HG02763 (cell line): ENCODE data around the gene CDK17.

ENCODE experiments used
- ATAC-seq: cut with Tn5 transposase; IDR thresholded peaks from one replicate; pipeline ENCODE4 v1.9.1; 2021; ENCODE audit warnings: mild to moderate bottlenecking, moderate library complexity; ENCODE audit not compliant: unreplicated experiment

Gene CDK17

DNA sequence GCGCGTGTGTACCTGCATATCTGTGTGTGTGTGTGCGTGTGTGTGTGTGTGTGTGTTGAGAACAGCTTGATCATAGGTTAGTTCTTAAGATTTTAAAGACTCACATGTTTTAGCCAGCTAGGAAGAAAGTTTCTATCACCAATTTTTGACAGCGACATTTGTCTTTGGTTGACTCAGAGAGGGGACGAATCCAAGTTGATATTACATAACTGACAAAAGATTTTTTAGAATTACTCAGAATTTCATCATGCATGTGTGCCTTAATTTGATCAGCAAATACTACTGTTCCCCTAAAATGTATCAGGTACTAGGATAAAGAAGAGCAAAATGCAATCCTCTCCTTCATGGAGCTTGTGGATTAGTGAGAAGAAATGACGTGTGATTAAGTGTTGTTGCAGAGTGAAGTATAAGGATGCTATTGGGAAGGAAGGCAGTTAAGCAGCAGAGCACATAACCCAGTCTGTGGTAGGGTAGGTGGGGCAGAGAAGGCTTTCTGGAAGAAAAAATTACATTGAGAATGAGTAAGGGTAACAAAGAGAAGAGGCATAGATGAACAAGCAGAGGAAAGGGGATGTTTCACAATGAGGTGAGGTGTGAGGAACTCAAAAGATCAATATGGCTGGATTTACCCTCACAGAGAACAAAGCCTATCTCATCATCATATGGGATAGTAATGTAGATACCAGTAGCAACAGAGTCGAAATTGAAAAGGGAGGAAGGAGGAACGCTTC, 128.6 kb downstream of the CDK17 start:
- no peak for ATAC-seq

DNA sequence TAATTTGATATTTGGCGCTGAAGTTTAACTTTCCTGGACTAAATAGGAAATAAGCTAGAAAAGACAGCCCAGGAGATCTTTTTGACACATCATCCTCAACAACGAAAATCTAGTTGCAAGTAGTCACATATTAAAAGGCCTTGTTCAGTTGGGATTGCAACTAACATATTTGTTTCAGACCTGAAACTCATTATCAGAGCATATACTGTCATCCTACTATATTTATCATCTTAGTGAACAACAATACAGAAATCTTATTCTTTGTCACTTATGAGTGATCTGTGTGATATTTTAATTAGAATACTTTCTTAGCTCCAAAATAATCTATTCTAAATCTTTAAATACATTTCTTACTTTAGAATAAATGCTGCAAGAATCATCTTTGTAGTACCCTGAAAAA, 134.0 kb downstream of the CDK17 start:
- ATAC-seq = no peak

DNA sequence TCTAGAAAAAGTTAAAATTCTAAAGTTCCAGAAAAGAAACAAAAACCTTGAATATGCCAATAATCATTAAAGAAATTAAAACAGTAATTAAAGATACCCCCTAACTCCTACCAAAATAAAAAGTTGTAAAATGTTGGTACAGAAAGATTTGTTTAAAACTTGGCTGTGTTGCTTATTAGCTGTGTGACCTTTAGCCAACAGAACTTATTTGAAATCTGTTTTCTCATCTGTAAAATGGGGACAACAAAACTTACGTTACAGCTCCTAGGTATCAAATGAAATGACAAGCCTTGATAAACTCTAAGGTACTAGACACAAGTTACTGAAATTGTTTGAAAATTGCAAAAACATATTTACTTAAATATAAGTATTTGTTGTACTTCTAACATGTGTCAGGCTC, 134.4 kb downstream of the CDK17 start:
- ATAC-seq = no peak

DNA sequence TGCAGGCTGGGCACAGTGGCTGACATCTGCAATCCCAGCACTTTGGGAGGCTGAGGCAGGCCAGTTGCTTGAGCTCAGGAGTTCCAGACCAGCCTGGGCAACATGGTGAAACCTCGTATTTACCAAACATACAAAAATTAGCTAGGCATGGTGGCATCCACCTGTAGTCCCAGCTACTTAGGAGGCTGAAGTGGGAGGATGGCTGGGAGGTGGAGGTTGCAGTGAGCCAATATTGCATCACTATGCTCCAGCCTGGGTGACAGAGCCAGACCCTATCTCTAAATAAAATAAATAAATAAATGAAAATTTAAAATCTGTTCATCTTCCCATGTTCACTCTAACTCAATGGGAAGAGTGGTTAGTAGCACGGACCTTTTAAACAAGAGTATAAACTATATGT, 134.8 kb downstream of the CDK17 start:
- no peak for ATAC-seq

DNA sequence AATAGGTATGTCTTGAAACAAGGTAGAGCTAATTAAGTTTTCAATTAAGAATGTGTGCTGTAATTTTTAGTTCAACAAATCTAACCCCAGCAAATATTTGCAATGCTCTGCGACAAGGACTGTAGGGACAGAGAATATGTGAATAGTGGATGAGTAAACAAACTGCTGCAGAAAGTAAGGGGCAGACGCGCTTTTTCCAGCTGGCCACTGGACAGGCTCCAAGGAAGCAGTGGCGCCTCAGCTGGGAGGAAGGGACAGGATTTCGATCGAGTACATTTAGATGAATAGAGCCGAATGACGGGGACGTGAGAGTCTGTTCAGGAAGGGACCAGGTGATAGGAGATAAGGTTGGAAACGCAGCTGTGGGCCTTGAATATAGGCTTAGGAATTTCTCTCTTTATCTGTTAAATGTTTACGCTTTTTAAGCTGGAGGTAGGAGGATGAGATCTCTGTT, 136.8 kb downstream of the CDK17 start:
- no peak for ATAC-seq

DNA sequence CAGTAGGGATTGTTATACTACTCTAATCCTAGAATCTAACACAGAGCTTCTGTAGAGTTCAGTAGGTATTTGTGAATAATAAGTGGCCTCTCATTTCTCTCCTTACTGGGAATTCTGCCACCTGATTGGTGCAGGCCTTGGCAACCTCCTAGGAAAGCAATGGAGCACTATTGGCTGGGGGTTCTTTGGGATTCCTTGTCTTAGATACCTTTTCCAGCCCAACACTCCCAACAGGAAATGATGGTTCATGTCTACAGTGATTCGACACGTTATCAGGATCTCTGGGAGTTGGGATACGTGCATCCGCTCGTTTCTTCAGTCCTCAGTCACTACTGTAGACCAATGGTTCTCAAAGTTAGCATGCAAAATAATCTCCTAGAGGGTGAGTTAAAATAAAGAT, 138.7 kb downstream of the CDK17 start:
- no peak for ATAC-seq

DNA sequence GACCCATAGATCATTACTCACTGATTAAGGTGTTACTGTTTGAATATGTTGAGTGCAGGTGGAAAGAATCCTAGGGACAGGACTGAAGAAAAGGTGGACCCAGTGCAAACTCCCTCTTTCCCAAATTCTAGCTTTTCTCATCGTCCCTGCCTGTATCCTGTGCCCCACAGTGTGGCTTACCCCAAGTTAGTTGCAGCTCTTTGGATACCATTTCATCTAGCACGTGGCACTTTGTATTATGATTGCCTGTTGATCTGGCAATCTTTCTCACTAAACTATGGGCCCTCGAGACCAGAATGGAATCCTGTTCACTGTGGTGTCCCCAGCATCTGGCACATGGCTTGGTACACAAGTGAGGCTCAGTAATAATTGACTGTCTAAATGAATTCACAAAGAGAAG, 139.6 kb downstream of the CDK17 start:
- ATAC-seq = no peak

DNA sequence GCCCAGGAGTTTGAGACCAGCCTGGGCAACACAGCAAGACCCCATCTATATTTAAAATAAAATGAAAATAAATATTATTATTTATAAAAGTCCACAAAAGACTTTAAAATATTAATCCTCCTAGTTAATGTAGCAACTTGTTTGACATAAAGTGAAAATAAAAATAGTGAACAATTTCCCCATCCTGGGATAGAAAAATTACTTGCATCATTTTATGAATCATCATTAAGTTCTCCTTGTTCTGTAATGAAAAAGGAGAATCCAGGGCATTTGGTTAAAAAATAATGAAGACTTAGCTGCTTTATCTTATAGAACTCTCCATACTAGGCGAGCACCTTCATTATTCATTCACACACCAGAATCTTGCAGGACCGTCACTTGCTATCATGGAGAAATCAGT, 140.0 kb downstream of the CDK17 start:
- no peak for ATAC-seq

DNA sequence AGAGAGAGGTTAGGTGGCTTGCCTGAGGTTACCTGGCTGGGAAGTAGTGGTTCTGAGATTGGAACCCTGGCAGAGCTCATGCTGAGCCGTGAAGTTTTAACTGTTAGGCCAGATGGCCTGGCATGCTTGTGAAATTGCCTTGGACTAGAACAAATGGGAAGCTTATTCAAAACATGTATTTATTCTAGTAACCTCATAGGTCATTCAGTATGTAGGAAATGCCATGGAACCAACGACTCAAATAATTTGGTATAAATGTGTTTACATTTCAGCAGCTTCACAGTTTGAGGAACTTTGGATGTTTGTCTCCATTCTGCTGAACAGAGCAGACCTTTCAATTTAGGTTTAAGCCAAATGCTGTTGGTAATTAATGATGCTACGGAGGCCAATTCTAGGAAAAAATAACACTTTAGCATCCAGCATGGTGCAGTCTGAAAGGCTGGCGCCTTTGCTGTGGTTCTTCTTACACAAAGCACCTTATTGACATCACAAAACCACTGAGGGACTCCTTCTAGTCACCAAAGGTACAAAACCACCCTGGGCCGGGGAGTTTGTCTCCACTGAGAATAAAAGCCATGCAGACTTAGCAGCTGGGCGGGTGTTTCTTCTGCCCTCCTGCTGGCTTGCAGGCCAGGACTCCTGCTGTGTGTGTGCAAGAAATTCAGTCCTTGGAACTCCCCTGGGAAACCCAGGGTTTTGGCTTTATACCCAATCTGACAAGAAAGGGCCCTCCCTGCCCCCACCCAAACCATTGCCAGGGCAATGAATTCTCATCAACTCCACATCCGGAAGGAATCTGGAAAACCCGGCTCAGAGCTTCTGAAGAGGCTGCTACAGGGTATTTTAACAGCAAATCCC, 141.9 kb downstream of the CDK17 start:
- ATAC-seq = no peak

DNA sequence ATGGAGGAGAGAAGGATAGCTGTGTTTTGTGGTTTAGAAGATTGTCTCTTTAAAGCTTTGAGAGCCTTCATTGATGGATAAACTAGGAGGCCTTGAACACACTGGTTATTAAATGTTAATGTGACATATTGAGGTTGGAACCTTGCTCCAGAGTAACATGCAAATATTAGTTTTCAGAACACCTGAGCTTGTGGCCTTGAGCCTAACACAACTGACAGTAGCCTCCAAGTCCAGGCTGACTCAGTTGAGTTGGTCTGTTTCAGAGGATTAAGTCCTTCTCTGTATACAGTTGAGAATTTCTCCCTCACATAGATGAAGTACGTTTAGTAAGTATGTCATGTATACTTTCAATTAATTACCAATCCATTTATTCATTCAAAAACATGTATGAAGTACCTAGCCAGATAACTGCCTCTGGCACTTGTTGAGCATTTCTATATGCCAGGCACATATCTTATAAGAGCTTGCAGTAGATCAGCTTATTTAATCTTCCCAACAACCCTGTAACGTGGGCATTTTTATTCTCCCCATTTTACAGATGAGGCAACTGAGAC, 142.6 kb downstream of the CDK17 start:
- ATAC-seq = no peak

DNA sequence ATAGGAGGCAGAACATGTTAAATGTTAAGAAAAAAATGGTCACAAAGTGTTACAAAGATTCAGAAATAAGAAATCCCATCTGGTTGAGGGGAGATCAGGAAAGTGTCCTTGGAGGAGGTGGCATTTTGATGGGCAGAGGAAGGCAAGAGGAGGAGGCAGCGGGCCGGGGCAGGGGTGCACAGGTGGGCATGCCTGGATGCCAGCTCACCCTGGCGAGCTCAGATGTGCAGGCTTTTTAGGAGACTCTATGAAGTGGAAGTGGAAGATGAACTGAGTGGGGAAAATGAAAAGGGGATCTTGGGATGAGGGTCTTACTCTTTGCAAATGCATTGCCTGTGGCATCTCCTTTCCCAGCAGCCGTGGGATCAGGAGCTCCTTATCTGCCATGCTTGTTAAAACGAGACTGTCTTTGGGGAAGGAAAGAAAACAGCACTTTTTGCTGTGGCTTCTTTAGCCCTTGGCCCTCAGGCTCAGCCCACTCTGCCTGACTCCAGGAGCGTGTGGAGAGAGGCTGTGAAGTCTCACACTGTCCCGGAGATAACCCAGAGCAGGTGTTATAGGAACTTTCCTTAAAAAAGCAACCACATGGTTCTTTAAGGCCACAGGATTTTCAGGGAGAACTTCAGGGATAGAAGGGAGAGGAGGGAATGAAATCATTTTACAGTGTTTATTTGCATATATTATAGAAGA, 143.4 kb downstream of the CDK17 start:
- ATAC-seq = no peak

DNA sequence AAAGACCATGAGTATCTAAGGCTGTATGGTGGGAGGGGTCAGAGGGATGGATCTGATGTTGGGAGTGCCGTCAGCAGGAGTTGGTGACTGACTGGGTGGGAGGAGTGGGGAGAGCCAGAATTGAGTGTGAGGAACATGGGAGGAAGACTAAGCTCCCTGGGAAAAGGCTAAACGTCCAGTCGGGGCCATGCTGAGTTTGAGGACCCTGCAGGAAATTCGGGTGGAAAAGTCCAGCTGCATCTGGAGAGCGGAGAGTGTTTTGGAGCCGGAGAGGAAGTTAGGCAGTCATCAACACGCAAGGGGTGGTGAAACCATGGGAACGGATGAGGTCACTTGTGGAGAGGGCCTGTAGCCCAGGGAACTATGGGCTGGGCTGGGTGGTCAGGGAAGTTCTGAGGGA, 145.2 kb downstream of the CDK17 start:
- ATAC-seq = no peak

DNA sequence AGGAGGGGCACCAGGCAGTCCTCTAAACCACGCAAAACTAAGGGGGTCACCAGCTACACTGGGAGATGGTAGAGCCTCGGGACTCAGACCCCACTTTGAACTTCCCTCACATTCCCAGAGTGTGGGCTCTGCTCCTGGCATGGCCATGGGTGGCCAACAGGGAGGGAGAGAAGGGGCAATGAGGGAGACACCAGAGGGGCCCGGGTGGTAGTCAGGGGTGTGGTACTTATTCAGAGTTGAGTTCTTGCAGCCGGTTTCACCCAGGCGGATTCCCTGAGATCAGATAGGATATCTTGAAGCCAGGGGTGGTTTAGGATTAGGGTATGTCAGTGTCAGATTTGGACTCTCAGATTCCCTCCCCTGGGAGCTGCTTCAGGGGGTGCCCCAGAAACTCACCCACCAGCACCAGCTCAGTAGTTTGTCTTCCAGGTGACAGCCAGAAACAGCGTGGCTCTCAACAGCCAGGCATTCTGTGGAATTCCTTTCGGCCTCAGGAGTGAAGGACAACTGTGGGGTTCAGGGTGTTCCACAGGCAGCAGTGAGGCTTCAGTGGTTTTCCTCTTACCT, 150.0 kb downstream of the CDK17 start:
- no peak for ATAC-seq

DNA sequence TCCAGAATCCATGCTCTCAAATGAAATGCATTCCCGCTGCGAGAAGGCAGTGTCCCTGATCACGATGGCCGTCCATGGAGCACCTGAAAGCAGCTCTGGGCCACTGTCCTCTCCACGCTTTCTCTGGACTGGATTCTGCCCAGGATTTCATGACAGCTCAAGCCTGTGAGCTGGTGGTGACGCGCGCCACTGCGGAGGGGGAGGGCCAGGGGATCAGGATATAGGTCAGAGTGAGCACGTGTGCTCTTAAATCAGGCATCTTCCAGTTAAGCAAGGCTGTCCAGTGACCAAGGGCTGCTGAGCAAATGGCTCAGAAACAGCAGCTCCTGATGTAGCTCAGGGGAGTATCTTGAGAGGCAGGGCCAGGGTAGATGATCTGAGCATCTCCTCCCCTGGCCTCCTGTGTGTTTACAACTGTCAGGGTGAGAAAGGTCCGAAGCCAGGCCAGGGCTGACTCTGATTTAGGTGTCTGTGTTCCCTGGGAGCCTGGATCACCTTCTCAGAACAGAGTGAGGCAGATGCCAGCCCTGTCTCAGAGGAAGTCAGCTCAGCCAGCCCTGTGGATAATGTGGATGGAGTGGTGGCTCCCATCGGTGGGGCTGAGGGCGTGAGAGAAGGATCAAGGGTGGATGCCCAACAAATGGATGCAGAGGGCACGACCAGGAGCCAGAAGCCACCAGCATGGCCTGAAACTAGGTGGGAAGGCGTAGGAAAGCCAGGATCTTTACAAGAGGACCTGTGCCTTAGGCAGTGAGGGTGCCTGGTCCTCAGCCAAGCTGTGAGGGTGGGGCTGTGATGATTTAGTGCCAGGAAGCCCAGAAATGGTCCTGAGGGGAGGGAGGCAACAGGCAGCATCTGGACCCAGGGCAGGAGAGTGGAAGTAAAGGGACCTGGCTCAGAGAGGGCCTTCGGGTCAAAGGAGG, 150.8 kb downstream of the CDK17 start:
- no peak for ATAC-seq

DNA sequence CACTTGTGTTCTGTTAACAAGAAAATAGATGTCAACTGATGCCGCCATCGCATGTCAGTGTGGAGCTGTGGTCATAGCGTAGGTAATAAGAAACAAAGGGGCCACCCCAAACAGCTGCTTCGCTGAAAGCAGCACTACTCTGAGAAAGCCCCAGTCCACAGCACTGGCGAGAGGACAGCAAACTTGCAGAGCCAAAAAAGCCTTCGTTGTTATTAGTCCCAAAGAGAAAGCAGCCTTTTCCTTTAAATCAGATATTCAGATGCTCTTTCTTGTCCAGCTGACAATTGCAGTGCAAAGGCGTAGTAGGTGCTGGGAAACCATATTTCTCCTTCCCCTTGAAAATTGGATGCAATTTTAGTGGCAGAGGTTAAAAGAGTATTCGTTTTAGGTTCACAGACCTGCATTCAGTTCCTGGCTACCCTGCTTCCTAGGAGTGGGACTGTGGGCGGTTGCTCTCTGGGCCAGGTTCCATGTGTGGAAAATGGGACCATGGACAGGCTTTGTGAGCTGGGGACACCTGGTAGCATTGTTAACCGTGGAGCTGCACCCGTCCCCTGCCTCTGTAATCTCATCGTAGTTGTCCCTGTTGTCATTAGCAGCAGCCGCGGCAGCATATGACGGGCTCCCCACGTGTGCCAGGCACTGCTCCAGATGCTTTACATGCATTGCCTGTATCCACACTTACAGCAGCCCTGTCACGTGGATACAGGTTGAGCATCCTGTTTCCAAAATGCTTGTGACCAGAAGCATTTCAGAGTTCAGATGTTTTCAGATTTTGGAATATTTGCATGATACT, 151.9 kb downstream of the CDK17 start:
- ATAC-seq = no peak

DNA sequence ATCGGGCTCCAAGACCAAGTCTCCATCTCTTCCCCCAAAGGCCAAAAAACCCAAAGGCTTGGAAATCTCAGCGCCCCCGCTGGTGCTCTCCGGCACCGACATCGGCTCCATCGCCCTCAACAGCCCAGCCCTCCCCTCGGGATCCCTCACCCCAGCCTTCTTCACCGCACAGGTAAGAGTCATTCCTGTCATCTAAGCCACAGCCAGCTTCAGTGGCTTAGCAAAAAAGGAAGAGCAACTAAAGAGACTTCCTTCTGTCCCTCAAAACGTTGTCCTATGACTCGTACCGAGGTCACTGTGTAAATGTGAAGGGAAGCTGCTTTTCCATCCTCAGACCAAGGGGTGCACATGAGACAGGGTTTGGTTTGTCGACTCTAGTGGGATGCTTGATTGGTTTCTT, 152.7 kb downstream of the CDK17 start:
- ATAC-seq = no peak

DNA sequence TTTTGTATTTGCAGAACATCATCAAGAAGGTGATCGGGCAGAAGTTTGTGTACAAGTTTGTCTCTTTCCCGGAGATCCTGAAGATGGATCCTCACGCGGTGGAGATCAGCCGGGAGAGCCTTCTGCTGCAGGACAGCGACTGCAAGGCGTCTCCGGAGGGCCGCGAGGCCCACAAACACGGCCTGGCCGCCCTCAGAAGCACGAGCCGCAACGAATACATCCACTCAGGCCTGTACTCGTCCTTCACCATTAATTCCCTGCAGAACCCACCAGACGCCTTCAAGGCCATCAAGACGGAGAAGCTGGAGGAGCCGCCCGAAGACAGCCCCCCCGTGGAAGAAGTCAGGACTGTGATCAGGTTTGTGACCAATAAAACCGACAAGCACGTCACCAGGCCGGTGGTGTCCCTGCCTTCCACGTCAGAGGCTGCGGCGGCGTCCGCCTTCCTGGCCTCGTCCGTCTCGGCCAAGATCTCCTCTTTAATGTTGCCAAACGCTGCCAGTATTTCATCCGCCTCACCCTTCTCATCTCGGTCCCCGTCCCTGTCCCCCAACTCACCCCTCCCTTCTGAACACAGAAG, 153.2 kb downstream of the CDK17 start:
- ATAC-seq = no peak

DNA sequence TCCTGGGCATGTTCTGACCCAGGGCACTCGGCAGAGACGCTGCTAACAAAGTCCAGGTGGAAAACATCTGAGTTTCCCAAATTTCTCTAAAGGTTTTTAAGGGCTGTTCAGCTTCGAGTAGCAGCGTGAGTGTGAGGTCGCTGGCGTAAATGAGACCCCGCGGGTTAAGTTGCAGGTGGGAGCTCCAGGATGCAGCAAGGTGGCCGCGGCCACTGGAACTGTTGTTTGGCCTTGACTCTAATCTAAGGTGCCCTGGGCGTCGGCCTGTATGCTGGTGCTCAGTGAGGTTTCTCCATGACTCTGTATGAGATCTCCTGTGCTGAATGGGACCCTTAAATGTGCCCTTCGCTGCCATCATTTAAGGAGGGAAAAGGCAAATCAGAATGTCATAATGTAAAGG, 155.4 kb downstream of the CDK17 start:
- no peak for ATAC-seq

DNA sequence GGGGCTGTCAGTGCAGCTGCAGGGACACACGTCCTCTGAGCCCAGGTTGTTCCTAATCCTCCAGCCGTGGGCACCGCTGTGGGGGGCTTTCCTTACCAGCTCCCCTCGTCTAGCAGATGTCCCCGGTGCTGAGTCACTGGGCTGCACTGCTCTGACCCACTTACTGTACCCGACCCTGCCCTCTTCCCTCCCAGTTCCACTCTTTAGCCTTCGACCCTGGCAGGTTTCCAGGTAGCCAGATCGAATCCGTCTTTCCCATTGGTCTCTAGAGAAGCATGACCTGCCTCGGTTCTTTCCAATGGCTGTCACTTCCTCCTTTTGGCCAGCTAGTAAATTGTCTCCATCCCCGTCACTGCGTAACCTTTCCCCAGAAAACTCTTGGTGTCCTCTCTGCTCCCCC, 157.6 kb downstream of the CDK17 start:
- ATAC-seq = no peak
